HG03439 (cell line): ENCODE data around the gene C16orf92.
"Not testable (repeated sequence)": the region's sequence is repeated elsewhere in the genome, so short reads cannot be mapped to it uniquely, and the experiment has no call there.

ENCODE experiments used
- ATAC-seq: cut with Tn5 transposase; IDR thresholded peaks from one replicate; pipeline ENCODE4 v1.9.1; 2021; ENCODE audit warnings: mild to moderate bottlenecking, moderate library complexity; ENCODE audit not compliant: unreplicated experiment

C16orf92 gene

DNA sequence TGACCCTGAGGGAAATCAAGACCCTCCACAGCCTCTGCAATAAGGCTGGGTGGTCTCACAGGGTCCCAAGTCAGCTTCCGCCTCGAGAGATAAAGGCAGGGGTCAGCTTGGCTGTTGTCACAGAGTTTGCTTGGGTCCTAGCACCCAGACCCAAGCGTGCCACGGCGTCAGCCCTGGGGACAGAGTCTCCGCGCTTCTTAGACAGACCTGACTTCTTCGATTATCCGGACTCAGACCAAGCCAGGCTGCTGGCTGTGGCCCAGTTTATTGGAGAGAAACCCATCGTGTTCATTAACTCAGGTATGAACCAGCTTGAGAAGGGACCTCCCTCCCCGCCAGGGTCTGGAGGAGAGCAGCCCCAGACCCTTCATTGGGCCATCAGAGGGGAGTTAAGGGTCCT, 588 bp downstream of the C16orf92 start:
- ATAC-seq = no peak

DNA sequence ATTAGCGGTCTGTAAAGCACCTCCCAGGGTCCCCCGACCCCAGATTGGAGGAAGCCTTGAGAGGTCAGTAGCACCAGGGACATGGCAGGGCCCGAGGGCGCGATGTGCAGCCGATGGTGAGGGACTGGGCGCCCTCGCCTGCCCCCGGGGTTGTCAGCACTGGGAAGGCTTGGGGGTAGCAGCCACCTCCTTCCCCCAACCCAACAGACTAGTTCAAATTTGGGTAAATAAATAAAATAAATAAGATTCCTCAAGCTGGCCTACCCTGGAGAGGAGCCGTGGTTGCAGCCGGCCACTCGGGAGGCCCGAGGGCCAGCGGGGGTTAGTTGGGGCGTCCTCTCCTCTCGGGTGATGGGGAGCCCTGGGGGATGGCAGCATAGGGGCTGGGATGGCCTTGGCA, 1.5 kb downstream of the C16orf92 start:
- ATAC-seq = no peak

DNA sequence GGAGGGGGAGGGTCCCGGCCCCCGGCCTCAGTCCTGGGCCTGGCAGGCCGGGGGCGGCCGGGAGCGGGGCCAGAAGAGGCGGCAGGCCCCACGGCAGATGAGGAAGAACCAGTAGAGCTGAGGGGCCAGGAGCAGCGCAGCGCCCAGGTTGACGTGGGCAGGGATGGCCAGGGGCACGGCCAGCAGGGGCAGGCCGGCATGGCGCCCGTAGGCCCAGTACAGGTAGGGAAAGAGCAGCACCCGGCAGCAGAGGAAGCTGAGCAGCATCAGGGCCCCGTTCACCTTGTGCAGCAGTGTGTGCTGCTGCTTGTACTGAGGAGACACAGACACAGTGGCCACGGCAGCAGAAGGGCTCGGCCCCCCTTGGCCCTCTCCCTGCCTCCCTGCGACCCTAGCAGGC, 2.2 kb downstream of the C16orf92 start:
- no peak for ATAC-seq

DNA sequence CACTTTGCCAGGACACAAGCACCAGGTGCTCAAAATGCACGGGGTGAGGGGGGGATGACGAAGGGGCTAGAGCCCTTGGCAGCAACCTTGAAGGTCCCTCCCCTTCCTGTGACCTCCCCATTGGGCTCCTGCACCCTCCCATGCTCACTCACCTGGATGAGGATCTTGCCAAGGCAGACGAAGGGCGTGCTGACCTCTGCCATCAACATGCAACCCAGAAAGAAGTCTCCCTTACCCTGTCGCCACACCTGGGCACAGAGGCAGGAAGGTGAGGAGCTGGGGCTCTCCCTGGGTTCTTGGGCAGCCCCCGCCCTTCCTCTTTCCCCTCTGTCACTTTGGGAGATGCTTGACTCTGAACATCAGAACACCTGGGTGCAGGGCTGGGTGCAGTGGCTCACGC, 2.6 kb downstream of the C16orf92 start:
- no peak for ATAC-seq

DNA sequence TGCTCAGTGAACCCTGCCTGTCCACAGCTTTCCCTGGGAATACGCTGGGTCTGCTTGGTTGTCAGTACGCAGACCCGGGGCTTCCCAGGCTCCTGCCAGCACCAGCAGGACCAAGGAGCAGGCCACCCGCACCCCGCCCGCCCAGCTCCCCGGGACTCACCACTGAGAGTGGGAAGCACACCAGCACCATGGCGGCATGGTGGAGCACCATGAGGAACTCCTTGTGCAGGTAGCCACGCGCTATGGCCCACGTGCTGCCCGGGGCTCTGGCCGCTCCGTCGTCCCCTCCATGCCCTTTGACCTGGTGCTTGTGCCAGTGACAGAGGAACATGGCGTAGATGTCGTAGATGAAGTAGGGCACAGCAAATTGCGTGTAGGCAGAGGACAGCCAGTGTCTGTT, 3.5 kb downstream of the C16orf92 start:
- ATAC-seq = no peak

DNA sequence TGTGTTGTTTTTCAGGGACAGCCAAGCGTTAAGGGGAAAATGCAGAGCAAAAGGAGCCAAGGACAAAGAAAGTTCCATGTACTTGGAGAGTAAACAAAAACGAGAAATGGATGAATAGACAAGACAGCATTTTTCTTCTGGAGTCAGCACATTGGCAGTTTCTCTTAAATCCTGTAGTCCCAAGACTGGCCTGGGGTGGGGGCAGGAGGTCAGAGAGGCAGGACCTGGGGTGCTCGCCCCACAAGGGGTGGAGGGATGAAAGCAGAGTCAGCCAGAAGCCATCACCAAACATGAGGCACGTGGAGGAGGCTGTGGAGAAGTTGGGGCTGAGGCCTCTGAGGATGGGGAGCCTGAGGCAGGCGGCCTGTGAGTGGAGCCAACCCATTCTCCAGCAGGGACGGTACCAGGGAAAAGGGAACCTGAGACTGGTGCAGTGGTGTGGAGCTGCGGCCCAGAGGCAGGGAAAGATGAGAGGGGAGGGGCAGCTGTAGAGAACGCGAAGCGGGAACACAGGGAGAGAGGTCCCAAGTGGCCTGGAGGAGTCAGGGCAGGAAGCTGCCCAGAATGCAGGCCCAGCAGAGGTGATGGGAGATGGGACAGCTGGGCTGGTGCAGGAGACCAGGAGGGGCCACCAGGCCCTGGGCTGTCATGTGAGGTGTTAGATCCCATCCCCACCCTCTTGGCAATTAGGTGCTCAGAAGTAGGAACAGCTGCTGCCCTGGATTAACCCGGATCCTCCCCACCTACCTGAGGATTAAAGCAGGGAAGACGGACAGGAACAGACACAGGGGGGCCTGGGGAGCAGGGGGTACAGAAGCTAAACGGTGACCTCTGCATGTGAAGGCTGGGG, 4.8 kb downstream of the C16orf92 start:
- ATAC-seq = no peak

DNA sequence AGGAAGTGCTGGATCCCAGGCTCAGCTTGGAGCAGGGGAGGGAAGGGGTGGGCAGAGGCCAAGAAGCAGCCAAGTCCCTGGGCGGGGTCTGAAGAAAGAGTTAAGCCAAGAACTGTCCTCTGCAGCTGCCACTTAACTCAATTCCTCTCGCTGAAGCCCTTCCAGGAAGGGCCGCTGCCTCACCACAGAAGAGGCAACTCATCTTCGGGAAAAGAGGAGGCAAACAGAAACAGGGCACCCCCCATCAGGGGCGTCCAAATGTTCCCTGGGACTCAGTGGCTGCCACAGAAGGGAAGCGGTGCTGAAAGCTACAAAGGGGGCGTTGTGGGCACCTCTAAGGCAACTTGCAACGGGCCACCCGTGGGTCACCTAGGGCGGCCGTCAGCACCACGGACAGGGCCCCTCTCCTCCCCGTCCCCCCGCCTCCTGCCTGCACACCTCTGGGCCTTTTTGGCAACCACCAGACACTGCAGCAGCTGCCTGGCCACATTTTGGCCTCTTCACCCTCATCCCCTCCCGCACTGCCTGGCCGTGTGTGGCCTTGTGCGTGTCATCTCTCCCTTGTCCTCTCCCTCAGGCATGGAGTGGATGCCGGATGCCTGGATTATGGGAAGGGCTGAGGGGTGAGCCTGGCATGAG, 5.6 kb downstream of the C16orf92 start:
- ATAC-seq = no peak

DNA sequence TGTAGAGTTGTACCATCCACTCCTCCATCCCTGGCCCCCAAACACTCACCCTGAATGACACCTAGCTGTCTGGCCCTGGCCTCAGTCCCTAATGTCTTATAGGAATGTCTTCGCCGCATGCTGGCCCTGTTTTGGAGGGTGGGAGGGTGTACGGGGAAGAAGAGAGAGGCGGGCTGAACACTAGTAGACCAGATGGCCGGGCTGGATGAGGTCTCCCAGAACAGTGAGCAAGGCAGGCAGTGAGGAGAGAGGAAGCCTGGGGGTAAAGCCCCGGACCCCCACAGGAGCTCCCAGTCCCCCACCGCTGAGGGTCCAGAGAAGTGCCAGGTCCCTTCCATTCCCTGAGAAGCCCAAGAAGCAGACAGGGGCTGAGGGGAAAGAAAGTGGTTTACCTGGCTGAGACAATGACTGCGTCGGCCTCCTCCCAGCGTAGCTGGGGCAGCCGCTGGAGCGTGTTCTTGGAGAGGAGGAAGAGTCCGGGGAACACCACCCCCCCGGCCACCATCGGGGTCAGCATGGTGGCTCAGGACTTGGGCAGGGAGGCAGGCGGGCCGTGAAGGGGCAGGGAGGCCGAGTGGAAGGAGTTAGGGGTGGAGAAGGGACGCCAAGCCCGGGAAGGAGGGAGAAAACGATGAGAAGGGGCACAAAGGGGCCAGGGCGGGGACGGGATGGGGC, 7.2 kb downstream of the C16orf92 start:
- ATAC-seq = no peak

DNA sequence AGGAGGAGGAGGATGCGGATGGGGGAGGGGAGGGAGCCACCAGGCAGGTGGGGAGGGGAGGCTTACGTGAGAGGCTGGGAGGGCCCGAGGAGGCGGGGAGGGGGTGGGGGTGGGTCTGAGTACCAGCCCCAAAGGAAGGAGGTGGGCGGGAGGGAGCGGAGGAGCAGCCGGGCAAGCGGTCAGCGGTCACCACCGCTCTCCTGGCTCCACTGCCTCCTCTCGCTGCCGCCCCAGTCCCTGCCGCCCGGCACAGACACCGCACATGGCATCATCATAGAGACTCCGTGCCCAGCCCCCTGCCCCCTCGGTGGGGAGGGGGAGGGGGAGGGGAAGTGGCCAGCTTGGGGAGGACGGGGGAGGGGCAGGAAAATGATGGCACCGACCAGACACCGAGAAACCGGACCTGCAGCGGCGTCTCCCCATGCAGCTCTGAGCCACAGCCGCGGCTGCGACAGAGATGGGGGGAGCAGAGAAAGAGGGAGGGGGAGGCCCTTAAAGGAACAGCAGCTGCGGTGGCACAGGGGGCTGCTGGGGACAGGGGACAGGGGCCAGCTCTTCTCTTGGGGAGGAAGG, 7.9 kb downstream of the C16orf92 start, which contains the start of gene TLCD3B:
TLCD3B (minus strand) TSS at position 431 of the 573 bp plus-strand sequence. CDS start 744 bp downstream, outside the sequence.
- no peak for ATAC-seq

DNA sequence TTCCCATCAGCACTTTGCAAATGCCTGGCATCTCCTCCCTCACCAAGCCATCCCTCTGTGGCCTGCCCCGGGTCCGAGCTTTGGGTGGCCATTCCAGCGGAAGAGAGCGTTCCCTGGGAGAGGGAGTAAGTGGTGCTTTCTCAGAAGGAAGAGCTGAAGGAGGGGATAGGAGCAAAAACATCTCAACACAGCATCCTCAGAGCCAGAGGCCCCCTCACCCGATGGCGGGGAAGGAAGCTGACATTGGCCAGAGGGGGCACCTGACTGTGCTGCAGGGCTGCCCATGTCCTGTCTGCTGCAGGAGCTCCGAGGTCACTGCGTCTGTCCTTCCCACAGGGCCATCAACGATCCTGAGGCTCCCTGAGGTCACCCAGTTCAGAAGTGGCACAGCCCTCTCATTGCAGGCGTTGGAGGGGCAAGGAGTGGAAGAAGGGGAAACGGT, 8.5 kb downstream of the C16orf92 start:
- no peak for ATAC-seq

DNA sequence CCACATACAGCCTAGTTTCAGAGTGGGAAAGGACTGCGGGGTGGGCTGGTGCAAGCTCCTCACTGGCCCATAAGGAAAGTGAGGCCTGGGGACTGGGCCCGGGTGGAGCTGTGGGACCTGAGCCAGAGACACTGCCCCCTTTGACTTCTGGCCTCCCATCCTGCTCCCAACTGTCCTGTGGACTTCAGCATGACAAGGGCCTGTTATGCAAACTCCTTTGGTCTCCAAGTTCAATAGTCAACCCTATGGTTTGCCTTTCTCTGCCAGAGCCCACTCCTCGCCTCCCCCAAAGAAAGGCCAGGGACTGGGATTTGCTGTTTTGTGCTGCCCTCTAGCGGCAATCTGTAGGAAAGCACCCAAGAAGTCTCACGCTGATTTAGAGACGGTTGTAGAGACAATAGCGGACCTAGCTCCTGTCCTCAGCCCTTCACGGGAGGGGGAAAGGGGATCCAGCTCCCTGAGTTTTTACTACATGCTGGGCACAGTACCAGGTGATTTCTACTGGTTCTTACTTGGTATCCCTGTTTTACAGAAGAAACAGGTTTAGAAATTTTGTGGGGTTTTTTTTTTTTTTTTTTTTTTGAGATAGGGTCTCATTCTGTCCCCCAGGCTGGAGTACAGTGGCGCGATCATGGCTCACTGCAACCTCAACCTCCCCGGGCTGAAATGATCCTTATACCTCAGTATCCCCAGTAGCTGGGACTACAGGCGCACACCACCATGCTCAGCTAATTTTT, 9.3 kb downstream of the C16orf92 start:
- no peak for ATAC-seq

DNA sequence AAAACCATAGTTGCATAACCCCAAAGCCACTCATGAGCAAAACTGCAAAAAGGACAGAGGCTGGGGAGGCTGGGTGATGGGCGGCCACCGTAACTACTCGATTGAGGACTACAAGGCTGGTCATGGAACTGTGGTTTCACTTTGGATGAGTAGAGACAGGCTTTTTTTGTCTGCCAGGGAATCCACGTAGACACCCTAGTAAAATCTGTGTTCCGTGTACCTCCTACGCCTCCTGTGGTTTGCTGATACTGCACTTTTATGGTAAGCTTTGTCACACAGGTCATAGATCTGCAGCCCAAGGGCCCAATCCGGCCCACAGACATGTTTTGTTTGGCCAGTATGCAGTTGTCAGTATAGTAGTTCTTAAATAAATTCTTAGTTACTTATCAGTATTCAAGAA, 10.3 kb downstream of the C16orf92 start:
- no peak for ATAC-seq

DNA sequence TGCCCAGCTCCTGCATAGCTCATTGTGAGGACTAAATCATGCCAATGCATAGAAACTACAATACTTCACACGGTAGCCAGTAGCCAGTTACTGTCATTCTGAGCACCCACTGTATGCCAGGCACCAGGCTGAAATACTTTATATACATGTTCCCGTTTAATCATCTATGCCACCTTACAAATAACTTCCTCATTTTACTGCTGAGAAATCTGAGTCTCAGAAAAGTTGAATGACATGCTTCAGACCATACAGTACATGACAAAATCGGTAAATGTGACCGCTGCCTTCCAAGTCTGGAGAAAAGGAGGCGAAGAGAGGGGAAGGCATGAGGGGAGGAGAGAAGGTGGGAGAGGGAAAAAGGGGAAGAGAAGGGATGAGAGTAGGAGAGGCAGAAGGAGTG, 17.2 kb downstream of the C16orf92 start:
- ATAC-seq = no peak

DNA sequence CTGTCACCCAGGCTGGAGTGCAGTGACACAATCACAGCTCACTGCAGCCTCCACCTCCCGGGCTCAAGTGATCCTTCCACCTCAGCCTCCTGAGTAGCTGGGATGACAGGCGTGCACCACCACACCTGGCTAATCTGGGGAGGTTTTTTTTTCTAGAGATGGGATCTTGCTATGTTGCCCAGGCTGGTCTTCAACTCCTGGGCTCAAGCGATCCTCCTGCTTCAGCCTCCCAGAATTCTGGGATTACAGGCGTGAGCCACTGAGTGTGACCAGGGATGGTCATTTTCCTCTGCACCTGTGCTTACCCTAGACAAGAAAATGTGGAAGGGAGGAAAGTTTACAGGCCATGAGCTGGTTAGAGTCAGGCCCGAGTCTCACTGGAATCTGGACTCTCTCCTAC, 17.7 kb downstream of the C16orf92 start:
- not testable (repeated sequence) for ATAC-seq

DNA sequence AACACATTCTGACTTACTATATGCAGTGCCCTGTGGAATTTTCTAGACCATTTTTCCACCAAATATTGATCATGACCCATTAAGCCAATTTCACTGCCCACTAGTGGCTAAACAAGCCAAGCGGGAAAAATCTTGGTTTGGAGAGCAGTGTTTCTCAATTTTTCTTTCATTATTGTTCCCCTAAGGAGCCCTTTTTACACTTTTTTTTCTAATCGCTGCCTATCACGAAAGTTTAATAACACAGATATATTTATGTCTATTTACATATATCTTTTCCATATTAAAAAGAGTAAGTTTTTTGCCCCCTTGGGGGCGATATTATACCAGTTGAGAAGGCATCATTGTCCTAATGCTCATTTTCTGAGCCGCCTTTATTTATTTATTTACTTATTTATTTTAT, 18.8 kb downstream of the C16orf92 start:
- ATAC-seq = no peak

DNA sequence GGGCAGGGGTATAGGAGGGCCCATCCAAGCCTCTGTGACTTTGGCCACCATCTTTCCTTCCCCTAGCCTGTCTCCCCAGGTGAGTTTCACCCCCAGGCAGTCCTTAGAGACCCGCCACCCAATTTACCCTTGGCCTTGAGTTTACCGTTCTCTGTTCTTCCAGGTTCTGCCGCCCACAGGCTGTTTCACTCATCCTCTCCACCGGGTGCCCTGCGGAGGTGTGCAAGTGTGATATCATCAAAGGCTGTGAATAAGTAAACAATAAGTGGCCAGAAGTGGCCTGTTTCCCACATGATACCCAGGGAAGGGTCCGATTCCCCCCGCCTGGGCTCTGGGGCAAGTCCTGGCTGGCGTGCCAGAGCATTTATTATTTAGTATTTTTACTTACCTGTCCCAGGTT, 23.2 kb downstream of the C16orf92 start:
- ATAC-seq = no peak

DNA sequence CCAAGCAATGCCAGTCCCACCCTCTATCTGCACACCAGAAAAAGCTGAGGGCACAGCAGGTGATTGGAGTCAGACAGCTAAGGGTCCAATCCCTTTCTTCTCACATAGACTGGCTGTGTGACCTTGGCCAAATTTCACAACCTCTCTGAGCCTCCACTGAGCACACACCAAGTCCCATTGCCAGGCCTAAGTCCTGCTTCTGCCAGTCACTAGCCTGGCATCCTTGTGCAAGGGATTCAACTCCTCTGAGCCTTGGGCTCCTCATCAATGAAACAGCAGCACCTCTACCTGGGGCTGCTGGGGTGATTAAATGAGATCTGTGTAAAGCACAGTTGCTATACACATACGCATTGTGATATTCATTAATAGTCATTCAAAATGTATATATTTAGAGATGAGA, 23.6 kb downstream of the C16orf92 start:
- ATAC-seq = no peak

DNA sequence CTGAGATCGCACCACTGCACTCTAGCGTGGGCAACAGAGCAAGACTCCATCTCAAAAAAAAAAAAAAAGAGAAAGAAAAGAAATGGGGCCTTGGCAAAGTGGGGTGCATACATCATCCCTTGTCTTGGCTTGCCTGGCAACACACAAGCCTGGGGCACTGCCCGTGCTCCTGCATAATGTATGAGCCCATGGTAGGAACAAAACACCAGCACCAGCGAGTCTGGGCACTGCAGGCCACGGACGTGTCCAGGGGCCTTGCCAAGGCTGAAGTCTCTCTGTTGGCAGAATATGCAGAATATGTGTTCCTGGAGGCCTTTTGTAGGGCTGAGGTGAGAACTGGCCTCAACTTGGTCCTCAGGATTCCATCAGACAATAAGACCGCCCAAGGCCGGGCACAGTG, 26.9 kb downstream of the C16orf92 start:
- no peak for ATAC-seq

DNA sequence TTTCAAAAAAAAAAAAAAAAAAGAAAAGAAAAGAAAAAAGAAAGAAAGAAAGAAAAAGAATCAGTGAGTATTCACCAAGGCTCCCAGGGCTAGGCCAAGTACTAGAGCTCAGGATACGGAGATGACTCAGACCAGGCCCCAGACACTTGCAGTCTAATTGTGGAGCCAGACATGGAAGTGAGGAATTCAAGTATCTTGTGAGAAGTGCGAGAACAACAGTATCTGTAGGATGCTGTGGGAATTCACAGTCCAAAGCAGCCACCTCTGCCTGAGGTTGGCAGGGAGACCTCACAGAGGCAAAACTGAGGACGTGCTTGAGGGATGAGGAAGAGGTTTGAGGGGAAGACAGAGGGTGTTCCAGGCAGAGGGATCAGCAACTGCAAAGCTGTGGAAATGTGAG, 28.5 kb downstream of the C16orf92 start:
- ATAC-seq = no peak

DNA sequence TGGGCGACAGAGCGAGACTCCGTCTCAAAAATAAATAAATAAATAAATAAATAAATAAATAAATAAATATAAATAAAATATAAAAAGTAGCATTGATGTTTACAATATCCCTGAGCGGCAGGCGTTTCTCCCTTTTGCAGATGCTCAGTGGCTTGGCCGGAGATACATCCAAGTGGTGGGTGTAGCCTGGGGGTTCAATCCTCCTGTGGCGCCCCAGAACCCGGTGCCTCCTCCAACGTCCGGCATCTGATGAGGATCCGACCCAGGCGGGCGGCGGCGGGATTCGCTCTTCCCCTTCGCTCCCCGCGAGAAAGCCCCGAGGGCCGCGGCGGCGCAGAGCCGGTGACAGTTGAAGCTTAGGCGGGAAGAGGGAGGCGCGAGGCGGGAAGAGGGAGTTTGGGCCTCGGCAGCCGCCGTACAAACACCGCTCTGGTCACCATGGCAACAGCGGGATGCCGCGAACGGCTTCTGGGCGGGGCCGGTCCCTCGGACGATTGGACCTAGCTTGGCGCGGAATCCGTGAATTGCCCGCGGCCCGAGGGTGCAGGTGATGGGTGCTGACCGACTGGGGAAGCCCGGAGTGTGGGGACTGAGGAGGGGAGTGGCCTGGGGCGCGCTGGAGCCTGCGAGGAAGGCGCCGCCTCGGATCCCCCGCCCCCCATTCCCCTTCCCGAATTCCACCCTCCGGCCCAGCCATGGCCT, 29.8 kb downstream of the C16orf92 start:
- peak; percentile 68 for ATAC-seq
